ENCODE measurements around the gene PKHD1.

The PKHD1 gene

GRCh38 chr6:52104979-52105378 is 17.6 kb upstream of the PKHD1 start:
- DNase-seq, result no peak

GRCh38 chr6:52103623-52104022 is 16.2 kb upstream of the PKHD1 start:
- no peak for DNase-seq

- DNase-seq, result no peak
These were observed 15.0 kb upstream of the PKHD1 start for GRCh38 chr6:52102405-52102804.

GRCh38 chr6:52098721-52099120 is 11.3 kb upstream of the PKHD1 start:
- no peak for DNase-seq

GRCh38 chr6:52089758-52090348 is 2.4 kb upstream of the PKHD1 start:
- DNase-seq, result no peak

- no peak for DNase-seq
These were observed 672 bp downstream of the PKHD1 start for GRCh38 chr6:52086741-52087140.

GRCh38 chr6:52081237-52081636 is 6.2 kb downstream of the PKHD1 start:
- DNase-seq, result no peak

- no peak for DNase-seq
These were observed 9.3 kb downstream of the PKHD1 start for GRCh38 chr6:52077961-52078625.

- no peak for DNase-seq
These were observed 10.1 kb downstream of the PKHD1 start for GRCh38 chr6:52077180-52077884.

GRCh38 chr6:52076791-52077179 is 10.6 kb downstream of the PKHD1 start:
- DNase-seq, result no peak

- DNase-seq, result no peak
These were observed 12.7 kb downstream of the PKHD1 start for GRCh38 chr6:52074716-52075115.

- no peak for DNase-seq
These were observed 13.3 kb downstream of the PKHD1 start for GRCh38 chr6:52074155-52074554.

GRCh38 chr6:52065621-52066020 is 21.8 kb downstream of the PKHD1 start:
- no peak for DNase-seq

GRCh38 chr6:52063584-52064344 is 23.6 kb downstream of the PKHD1 start:
- DNase-seq, result no peak

GRCh38 chr6:52061481-52061880 is 25.9 kb downstream of the PKHD1 start:
- DNase-seq, result no peak

GRCh38 chr6:52059821-52060220 is 27.6 kb downstream of the PKHD1 start:
- DNase-seq, result no peak

GRCh38 chr6:52055451-52055850 is 32.0 kb downstream of the PKHD1 start:
- DNase-seq, result no peak

- DNase-seq, result no peak
These were observed 34.2 kb downstream of the PKHD1 start for GRCh38 chr6:52053038-52053695.

- no peak for DNase-seq
These were observed 37.4 kb downstream of the PKHD1 start for GRCh38 chr6:52050051-52050405.

GRCh38 chr6:52049252-52050050 is 38.0 kb downstream of the PKHD1 start:
- no peak for DNase-seq

- no peak for DNase-seq
These were observed 41.0 kb downstream of the PKHD1 start for GRCh38 chr6:52046456-52046855.

GRCh38 chr6:52045481-52045880 is 41.9 kb downstream of the PKHD1 start:
- no peak for DNase-seq

Data from NCI-H2107 (cell line).